COLO668 (cell line): Measurements from ENCODE around the gene TTC23.
"Not testable (repeated sequence)": the region's sequence is repeated elsewhere in the genome, so short reads cannot be mapped to it uniquely, and the experiment has no call there.

ENCODE experiments used
- DNase-seq: peaks from one replicate; lab custom pipeline; 2025; ENCODE audit not compliant: unreplicated experiment; lab: John Stamatoyannopoulos, UW

TTC23 gene

GRCh38 chr15:99121691-99122410, 127.5 kb downstream of the TTC23 start:
- DNase-seq, result no peak

DNA sequence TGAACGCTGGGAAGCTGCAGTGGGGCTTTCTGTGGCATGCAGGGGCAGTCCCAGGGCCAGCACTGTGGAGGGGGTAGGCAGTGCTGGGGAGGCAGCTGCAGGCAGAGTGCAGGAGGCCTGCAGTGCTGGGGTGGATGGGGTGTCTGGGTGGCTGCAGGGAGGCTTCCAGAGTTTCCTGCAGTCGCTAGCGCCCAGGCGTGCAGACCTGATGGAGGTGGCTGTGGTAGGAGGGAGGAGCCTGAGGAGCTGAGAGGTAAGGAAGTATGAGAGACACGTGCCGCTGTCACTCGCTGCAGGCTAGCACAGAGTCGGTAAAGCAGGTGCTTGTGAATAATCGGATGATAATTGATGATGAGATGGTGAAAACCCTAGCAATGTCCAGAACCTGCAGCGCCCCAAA, 128.2 kb downstream of the TTC23 start:
- no peak for DNase-seq

GRCh38 chr15:99120050-99120777, 129.2 kb downstream of the TTC23 start:
- DNase-seq, result no peak

DNA sequence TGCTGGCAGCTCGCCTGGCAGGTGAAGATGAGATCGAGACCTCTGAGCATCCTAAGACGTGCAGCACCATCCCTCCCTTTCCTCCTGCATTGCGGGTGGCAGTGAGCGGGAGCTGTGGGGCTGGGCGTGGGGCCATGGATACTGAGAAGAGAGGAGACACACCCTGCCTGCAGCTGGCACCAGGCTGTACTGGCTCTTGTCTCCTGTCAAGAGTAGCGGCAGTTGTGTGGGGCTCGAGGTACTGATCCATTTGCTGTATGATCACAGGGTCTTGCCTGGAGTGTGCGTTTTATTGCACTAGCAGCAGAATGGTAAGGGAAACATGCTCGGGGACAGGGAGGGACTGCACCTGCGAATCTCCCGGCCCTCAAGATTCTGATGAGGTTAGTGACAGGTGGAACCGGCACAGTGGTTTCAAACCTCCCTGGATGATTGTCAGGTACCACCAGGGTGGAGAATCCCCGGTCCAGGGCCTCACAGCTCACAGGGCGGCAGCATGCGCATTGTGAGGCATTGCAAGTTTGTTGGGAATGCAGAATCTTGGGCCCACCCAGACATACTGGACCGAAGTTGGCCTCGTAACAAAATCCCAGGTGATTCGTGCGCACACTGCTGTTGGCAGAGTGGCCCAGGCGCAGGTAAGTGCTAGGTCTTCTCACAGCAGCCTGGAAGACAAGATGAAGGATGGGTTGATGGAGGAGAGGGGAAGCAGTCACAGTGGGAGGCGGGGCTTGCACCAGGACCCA, 130.4 kb downstream of the TTC23 start:
- no peak for DNase-seq

- DNase-seq, result no peak
Measured at GRCh38 chr15:99118258-99118632, 131.1 kb downstream of the TTC23 start.

GRCh38 chr15:99117563-99118257, 131.7 kb downstream of the TTC23 start:
- DNase-seq, result no peak

- DNase-seq, result no peak
Measured at GRCh38 chr15:99117111-99117510, 132.3 kb downstream of the TTC23 start.

GRCh38 chr15:99115300-99116215, 133.8 kb downstream of the TTC23 start:
- no peak for DNase-seq

DNA sequence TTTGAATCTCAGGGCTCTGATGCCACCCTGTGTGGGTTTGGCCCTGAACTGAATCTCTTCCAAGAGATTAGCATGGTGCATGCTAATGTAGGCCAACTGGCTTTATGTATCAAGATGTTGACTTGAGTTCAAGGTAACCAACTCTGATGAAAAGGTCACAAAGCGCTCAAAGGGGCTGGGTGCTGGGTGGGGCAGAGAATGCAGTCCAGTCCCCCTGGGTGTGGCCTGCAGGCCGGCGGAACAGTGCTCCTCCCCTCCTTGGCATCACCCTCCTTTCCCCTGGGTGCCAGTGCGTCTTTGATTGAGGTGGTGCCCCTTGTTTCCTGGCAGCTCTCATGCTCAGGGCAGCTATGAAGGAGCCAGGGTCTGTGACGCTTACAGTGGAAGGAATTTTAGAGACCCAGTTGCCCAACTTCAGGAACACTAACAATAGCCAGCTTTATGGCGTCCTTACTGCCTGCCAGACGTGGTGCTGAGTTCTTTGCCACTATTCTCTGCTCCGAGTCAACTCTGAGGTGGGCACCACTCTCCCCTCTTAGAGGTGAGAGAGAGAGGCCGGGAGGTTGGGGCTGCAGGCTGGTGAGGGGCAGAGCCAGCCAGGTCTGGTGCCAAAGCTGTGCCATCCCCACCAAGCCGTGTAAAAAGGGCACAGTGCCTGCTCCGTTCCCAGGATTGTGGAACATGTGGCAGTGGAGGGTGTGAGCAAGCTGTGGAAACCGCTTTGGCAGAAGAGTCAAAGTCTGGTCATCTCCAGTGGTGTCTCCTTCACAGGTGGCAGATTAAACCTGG, 134.7 kb downstream of the TTC23 start:
- DNase-seq, result no peak

GRCh38 chr15:99113547-99114271, 135.7 kb downstream of the TTC23 start:
- no peak for DNase-seq

DNA sequence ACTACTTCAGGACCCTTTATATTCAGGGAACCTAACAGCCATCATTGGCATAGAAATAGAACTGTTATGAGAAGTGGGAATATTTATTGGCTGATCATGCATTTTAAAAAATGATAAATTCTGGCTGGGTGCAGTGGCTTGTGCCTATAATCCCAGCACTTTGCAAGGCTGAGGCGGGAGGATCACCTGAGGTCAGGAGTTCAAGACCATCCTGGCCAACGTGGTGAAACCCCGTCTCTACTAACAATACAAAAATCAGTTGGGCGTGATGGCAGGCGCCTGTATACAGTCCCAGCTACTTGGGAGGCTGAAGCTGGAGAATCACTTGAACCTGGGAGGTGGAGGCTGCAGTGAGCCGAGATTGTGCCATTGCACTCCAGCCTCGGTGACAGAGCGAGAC, 137.7 kb downstream of the TTC23 start:
- DNase-seq, result not testable (repeated sequence)

DNA sequence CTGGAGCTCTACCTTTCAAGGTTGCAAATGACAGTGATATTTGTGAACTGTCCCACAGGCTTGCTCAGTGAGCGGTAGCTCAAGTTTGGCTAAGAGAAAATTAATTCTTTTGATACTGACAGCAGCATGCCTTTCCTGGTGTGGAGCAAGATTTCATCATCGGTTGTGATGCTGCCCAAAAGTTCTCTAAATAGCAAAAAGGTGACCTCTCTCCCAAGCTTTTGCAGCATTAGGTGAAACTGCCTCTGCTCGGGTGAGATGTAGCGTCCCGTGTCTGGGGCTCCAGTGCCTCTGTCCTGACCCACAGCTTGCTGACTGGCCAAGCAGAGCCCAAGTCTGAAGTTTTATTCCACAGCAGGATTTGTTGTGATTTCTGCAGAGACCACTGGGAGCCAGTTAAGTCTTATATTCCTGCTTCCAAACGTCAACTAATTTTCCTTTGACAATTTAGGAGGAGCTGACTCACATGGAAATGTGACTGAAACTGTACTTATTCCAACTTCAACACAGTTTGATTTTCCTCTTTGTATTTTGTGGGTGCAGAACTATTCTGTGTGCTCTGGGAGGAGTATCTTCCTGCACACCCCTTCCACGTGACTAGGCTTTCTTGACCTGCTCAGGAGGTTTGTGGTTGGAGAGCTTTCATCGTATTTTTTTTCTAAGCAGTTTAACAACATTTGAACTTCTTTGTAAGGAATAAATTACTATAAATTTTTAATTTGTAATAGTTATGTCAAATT, 138.6 kb downstream of the TTC23 start:
- no peak for DNase-seq

GRCh38 chr15:99110093-99110492, 139.3 kb downstream of the TTC23 start:
- no peak for DNase-seq

DNA sequence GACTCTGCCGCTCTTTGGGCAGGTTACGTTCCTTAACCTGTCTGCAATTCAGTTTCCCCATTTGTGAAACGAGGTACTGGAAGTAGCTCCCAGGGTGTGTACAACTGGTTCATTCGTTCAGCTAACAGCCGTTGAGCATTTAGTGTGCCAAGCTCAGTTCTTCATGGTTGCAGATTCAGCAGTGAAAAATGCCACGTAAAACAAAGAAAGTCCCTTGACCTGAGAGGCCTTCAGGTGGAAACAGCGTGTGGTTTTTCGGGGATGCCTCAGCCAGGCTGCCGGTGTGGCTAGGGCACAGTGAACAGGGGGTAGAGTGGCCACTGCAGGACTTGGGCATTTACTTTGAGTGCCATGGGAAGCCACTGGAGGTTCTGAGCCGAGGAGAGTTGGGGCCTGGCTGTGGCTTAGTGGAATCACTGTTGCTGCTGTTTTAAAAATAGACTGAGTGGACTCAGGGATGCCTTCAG, 139.8 kb downstream of the TTC23 start:
- no peak for DNase-seq

- DNase-seq, result no peak
Measured at GRCh38 chr15:99108993-99109392, 140.4 kb downstream of the TTC23 start.

DNA sequence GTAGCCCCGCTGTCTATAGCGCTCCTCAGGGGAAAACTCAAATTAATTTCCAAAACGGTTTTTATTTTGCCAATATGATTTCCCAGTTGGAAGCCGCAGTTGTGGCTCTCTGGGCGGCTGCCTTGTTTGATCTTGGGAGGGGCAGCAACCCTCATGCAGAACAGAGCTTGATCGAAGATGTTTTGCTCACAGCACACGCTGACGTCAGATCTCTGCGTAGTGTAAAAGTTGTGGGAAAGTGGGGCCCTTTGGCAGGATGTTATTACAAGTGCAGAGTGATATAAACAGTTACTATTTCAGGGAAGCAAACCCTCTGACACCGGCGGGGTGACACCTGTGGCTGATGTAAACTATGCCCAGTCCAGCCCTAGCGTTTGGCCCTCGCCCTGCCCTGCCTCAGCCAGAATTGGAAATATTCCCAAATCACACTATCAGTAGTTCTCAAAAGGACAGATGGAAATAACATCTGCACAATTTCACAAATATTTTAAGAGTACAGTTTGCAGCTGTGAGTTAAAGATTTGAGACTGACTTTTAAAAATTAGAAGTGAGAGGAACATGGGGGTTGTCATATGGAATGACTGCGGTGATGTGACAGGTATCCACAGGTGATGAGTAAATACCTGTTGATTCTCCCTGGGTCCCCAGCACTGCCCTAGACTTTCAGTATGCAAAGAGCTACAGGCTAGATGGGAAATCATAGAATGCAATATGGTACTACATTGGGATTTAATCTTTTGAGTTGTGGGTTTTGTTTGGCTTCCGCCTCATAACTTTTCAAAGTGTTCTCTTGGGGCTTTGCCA, 142.8 kb downstream of the TTC23 start:
- no peak for DNase-seq
